Activated CD4-positive, CD25-positive, alpha-beta regulatory T cell treated with anti-CD3 and anti-CD28 coated beads, Interleukin-2, amount 50 U/mL, for 72 hours (primary cell): ENCODE measurements around the gene CFAP54.

Experiments used
- DNase-seq: peaks from one replicate; pipeline ENCODE4 v3.0.0; 2021

The CFAP54 gene

GRCh38 chr12:96858162-96858561, 368.8 kb downstream of the CFAP54 start:
- DNase-seq = no peak

DNA sequence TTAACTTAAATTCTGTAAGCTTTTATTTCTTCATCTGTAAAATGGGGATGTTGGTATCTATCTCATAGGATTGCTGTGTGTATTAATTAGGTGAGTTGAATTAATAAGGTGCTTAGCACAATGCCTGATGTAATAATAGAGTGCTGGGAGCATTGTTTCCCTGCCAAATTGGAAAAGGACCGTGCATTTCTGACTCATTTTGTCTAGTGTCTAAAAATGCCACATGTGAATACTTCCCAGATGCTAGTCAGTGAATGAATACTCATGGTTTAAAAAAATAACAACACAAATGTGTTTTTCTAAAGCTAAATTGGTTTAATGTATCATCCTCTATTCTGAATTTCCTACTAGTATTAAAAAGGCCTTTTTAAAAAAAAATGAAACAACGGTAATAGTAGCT, 372.3 kb downstream of the CFAP54 start:
- no peak for DNase-seq

GRCh38 chr12:96862326-96862725, 372.9 kb downstream of the CFAP54 start:
- DNase-seq = no peak

- no peak for DNase-seq
Measured at GRCh38 chr12:96864335-96864734, 375.0 kb downstream of the CFAP54 start.

DNA sequence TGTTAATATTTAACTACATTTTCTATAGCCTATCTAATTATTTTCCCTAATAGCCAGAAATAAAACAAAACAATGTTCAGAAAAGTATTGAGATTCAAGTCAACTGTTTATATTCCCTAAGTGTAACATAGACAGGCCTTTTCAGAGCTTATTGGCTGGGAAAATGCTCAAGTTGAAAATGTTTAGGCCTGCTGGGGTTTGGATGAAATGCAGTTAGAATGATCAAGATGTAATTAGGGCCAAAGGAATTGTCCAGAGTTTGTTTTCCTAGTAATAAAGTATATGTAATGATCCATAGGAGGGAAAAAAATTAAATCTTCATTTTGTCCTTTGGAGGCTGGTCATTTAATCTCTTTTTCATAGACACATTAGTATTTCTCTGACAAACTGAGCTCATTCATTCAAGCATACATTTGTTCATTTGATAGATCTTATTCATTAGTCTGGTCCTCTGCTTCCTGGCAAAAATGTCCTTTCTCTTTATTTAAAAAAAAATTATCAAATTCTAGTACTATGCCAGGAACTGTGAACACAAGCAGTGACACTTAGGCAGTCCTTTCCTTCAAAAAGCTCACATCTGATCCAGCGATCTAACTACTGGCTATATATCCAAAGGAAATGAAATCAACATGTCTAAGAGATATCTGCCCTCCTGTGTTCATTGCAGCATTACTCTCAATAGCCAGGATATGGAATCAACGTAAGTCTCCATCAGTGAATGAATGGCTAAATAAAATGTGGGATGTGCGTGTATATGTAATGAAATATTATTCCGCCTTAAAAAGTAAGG, 377.6 kb downstream of the CFAP54 start:
- no peak for DNase-seq

GRCh38 chr12:96870946-96871345, 381.6 kb downstream of the CFAP54 start:
- no peak for DNase-seq

DNA sequence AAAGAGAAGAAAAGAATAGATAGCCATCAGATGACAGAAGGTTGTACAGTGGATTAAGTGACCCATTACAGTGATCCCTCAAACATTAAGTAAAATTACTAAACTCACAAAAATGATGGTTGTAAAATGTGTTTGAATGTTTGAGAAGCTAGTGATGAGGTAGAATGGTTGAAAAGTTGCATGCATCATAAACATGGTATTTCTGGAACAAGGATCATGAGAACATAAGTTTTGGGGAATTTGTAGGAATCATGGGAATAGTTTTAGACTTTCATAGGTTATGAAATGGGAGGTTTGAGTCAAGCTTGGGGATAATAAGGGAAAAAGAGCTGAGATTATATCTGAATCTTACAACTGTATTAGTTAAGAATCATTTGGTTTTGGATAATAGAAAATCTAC, 383.6 kb downstream of the CFAP54 start:
- DNase-seq = no peak

- DNase-seq = no peak
Measured at GRCh38 chr12:96874211-96874610, 384.8 kb downstream of the CFAP54 start.

DNA sequence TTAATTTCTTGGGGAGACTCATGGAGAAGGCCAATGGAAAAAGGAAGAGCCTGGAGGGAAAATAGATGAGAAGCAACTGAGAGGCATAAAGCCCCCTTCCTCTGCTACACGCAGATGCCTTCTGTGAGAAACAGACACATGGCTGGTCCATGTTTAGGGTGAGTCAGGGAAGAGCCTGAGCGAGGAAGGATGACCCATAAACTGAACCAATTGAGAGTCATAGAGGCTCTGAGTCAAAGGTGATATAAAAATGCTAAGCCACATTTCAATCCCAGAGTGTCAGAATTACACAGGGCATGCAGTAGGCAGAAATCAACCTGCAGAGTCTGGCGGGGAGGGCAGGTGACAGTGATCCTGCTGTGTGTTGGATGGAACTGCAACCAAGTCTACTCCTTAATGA, 387.6 kb downstream of the CFAP54 start:
- DNase-seq = no peak

- DNase-seq = no peak
Measured at GRCh38 chr12:96878704-96879103, 389.3 kb downstream of the CFAP54 start.

GRCh38 chr12:96879301-96879700, 389.9 kb downstream of the CFAP54 start:
- DNase-seq = no peak

DNA sequence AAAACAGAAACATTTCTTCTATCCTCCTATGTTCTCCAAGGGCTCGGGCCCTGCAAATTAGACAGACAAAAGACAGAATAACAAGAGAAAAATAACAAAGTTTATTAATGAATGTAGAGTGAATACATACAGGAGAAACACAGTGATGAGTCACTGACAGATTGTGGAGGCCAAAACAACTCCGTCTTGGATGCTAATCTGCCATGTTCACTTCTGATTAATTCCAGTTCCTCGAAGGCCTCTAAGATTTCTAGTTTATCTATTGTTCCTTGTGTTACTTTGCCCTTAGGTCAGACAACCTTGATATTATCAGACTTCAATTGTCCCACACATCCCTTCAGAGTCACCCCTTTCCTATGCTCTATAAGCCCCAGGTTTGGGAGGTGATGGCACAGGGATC, 390.8 kb downstream of the CFAP54 start:
- DNase-seq = no peak

GRCh38 chr12:96881608-96882007, 392.2 kb downstream of the CFAP54 start:
- no peak for DNase-seq

- DNase-seq = no peak
Measured at GRCh38 chr12:96882862-96883261, 393.5 kb downstream of the CFAP54 start.

DNA sequence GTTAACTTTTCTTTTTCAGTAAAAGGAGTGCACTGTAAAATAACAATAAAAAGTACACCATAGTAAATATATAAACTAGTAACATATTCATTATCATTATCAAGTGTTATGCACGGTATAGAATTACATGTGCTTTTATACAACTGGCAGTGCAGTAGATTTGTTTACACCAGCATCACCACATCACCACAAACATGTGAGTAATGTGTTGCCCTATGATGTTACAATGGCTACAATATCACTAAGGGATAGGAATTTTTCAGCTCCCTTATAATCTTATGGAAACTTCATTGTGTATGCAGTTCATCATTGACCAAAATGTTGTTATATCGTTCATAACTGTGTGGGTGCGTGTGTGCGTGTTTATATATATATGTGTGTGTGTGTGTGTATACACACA, 394.2 kb downstream of the CFAP54 start:
- DNase-seq = no peak

DNA sequence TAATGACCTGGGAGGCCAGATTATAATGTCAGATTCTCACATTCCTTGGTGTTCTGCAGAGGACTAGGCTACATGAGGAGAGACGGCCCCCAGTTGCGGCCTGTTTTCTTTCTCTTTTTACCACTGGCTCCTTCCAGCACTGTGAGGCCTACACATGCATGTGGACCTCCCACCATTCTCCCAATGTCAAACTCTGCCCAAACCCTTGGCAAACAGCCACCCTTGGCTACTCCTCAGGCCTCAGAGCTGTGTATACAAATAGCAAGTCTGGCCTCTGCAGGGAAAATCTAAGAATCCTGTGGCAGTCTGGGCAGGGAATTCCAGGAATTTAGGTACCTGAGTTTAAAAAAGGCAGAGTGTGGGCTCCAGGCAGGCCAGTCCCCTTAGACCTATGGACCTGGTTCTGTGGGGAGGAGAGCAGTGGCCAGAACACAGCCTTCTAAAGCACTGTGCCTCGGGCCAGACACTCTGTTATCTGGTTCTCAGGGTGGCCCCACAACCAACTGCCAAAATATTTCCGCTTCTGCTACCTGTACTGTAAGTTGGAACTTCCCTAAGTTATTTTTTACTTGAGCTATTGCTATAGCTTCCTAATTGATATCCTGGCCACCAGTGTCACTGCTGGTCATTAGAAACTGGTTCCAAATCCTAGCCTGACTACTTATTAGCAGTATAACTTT, 397.8 kb downstream of the CFAP54 start:
- no peak for DNase-seq

DNA sequence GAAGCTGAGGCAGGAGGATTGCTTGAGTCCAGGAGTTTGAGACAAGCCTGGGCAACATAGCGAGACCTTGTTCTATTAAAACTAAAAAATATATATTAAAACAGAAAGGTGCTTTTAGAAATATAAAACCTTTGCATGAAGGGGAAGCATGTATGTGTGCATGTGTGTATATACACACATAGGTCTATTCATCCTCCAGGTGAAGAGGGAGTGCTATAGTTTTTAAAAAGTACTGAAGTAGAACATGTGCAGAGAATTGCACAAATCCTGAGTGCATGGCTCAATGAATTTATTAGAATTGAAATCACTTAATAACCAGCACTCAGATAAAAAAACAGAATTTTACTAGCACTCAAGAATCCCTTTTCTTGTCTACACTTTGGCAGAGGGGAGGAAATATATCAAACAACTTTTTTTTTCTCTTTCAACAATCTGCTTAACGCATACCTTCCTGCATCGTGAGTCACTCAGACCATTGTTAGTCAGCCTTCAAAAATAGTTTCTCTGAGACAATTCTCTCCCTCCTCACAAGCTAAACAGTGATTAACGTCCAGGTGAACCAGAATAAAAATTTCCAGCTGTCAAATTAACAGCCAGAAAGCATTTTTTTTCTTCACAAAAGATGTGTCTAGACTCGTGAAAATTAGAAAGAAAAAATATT, 400.0 kb downstream of the CFAP54 start:
- DNase-seq = no peak

- no peak for DNase-seq
Measured at GRCh38 chr12:96890331-96890730, 401.0 kb downstream of the CFAP54 start.

DNA sequence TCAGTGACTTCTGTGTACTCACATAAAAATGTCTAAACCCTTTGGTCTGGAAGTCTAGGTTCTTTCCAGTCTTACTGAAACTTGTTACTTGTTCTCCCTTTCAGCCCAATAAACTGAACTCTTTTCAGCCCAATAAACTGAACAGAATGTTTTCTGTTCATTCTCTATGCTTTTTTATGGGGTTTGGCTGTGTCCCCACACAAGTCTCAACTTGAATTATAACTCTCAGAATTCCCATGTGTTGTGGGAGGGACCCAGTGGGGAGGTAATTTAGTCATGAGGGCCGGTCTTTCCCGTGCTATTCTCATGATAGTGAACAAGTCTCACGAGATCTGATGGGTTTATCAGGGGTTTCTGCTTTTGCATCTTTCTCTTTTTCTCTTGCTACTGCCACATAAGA, 402.7 kb downstream of the CFAP54 start:
- no peak for DNase-seq

- DNase-seq = no peak
Measured at GRCh38 chr12:96897421-96897820, 408.0 kb downstream of the CFAP54 start.

GRCh38 chr12:96901175-96901574, 411.8 kb downstream of the CFAP54 start:
- DNase-seq = no peak

DNA sequence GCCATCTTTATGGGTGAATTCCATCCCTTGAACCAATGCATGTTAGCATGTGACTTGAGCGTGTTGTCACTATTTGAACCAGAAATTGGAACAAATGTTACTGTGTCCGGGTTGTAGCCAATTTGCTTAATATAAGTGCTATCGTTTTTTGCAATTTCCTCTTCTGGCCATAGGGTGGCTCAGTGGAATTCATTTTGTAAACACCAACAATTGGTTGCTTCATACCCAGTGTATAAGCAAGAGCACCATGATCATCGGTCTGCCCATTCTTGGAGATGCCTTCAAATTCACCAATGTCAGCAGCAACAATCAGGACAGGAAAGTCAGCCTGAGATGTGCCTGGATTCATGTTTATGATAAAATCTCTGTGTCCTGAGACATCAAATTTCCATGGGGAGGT, 412.7 kb downstream of the CFAP54 start:
- DNase-seq = no peak

DNA sequence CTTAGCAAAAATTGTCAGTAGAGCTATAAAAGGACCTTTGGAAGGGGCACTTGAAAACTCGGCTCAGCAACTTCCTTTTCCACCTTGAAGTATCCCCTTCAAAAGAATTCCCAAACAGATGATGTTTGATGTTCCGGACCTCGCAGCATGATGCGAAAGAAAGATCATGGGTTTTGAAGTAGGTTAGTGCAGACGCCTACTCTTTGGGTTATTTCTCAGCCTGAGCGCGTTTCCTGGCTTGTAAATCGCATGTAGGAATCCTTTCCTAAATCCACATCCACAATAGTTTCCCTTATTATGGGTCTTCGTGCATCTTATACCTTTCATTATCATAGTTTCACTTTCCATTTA, 417.1 kb downstream of the CFAP54 start:
- DNase-seq = no peak
